Measurements from ENCODE around the gene KRTAP10-2. TPM values are rescaled to one million over a fixed set of nuclear protein-coding genes. Genes with fewer than 3 reads are reported as not detected.

KRTAP10-2 gene
- total RNA-seq, 1 experiment from 2014 or later: not detected

- Histone ChIP-seq H3K4me3 (replicated peaks in 1 of 2; ENCODE audit: low read depth in 1 of 2, low read length in 2 of 2) (no peak overlapping the region), H3K79me2 (ENCODE audit: insufficient read depth, low read length) (no peaks in the 10 kb centered on the region), H3K9ac (ENCODE audit: low read length) (no peak overlapping the region), H3K4me2 (ENCODE audit: low read length) (no peak overlapping the region), H3K9me3 (ENCODE audit: control insufficient read depth in 1 of 2, insufficient read depth in 1 of 2, low read depth in 1 of 2, low read length in 2 of 2) (no peaks in the 10 kb centered on the region), H3K27me3 (ENCODE audit: insufficient read depth, low read length) (no peaks in the 10 kb centered on the region), H4K20me1 (ENCODE audit: insufficient read depth) (no peaks in the 10 kb centered on the region), H3K9me2 (ENCODE audit: insufficient read depth) (no peaks in the 10 kb centered on the region), H3K4me1 (ENCODE audit: control insufficient read depth in 1 of 2, insufficient read depth in 2 of 2, low read length in 2 of 2) (peaks cover 11 to 18% of the 10 kb centered on the region in 2 experiments), H3K27ac (ENCODE audit: low read depth, low read length) (no peak overlapping the region), H3K36me3 (ENCODE audit: control insufficient read depth in 1 of 2, insufficient read depth in 2 of 2, low read length in 2 of 2) (no peaks in the 10 kb centered on the region), H2AFZ (ENCODE audit: low read depth, low read length, poor library complexity, severe bottlenecking) (no peak overlapping the region)
- ATAC-seq (no peak), DNase-seq (ENCODE audit: low read depth, low spot score) (no peak)
- POLR2A ChIA-PET: no interaction called here
- CTCF ChIA-PET: interaction anchor here (1.4 to 2.2 kb wide), 2 partner anchors 220 to 230 kb away, joined by 3 to 38 read pairs; no protein-coding TSS in a partner anchor
- BruUV-seq (replicated peaks): no TSS peak
- RAD21 ChIA-PET (ENCODE audit: low non-redundant PET in 1 of 2, low total read pairs in 2 of 2, uncharacterized antibody in 2 of 2, unreplicated experiment in 2 of 2): no interaction called here
- intact Hi-C loops (cut with micrococcal nuclease): loop anchor here (2.0 to 10.0 kb wide), 2 partner anchors 231 to 623 kb away; no protein-coding TSS in a partner anchor
- TF ChIP-seq EZH2phosphoT487 (IDR thresholded peaks at IDR 0.05; ENCODE audit: borderline replicate concordance) (no peak), ATF3 (IDR thresholded peaks at IDR 0.05) (no peak), ZBTB33 (IDR thresholded peaks at IDR 0.05; ENCODE audit: extremely low read depth, insufficient replicate concordance, low read length) (no peak), CEBPB (IDR thresholded peaks at IDR 0.05; ENCODE audit: low read depth) (no peak), TCF7L2 (IDR thresholded peaks at IDR 0.05; ENCODE audit: borderline replicate concordance, extremely low read depth, insufficient read depth, insufficient read length) (no peak), RAD21 (IDR thresholded peaks at IDR 0.05; ENCODE audit: low read depth) (no peak), MAX (IDR thresholded peaks at IDR 0.05) (no peak), JUND (IDR thresholded peaks at IDR 0.05) (no peak), REST (IDR thresholded peaks at IDR 0.05; ENCODE audit: low read depth) (no peak), FOSL1 (IDR thresholded peaks at IDR 0.05; ENCODE audit: low read depth) (no peak), CTCF (IDR thresholded peaks at IDR 0.05 in 2 of 3, conservative IDR thresholded peaks at IDR 0.05 in 1 of 3; ENCODE audit: borderline replicate concordance in 1 of 3, insufficient read depth in 1 of 3, low read depth in 2 of 3, low read length in 2 of 3) (no peak), POLR2A (IDR thresholded peaks at IDR 0.05; ENCODE audit: borderline replicate concordance, extremely low read depth, insufficient read depth, insufficient read length) (no peak)
Observed at GRCh38 chr21:44511938-44512275, 39.4 kb downstream of the KRTAP10-2 start.

All from HCT116 (cell line).